Kidney capillary endothelial cell (primary cell): ENCODE results near the gene ENAH.

Experiments
- DNase-seq: peaks from one replicate; pipeline ENCODE4 v3.0.0-alpha.2; 2018; ENCODE audit warnings: low spot score

Gene ENAH

GRCh38 chr1:225451340-225451739, 201.6 kb downstream of the ENAH start:
- no peak for DNase-seq

DNA sequence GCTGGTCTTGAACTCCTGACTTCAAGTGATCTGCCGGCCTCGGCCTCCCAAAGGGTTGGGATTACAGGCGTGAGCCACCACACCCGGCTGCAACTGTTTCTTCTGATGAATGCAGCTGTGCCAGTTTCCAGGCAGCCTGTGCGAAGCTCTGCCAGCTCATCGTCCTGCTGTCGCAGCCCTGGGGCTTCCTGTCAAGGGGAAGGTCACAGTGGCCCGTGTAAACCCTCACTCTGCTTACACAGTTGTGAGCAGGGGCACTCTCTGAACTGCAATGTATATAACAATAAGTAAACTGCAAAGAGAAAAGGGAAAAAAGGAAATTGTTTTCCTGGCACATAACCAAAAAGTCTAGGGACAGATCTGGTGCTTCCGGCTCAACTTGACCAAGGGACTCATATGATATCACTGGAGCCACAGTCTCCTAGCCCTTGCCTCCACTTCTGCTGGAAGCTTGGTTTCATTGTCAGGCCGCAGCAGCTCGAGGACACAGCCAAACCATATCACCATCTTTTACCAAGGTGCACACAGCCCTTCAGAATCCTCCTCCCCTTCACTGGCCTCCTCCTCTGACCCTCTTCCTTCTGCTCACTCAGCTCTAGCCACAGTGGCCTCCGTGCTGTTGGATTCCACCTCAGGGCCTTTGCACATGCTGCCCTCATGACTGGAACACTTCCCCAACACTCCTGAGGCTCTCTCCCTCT, 202.3 kb downstream of the ENAH start:
- peak; percentile 53 for DNase-seq

GRCh38 chr1:225449774-225450173, 203.1 kb downstream of the ENAH start:
- DNase-seq = no peak

- DNase-seq = no peak
Observed at GRCh38 chr1:225449261-225449660, 203.7 kb downstream of the ENAH start.

- no peak for DNase-seq
Observed at GRCh38 chr1:225448146-225448805, 204.6 kb downstream of the ENAH start.

- no peak for DNase-seq
Observed at GRCh38 chr1:225447650-225448089, 205.3 kb downstream of the ENAH start.

DNA sequence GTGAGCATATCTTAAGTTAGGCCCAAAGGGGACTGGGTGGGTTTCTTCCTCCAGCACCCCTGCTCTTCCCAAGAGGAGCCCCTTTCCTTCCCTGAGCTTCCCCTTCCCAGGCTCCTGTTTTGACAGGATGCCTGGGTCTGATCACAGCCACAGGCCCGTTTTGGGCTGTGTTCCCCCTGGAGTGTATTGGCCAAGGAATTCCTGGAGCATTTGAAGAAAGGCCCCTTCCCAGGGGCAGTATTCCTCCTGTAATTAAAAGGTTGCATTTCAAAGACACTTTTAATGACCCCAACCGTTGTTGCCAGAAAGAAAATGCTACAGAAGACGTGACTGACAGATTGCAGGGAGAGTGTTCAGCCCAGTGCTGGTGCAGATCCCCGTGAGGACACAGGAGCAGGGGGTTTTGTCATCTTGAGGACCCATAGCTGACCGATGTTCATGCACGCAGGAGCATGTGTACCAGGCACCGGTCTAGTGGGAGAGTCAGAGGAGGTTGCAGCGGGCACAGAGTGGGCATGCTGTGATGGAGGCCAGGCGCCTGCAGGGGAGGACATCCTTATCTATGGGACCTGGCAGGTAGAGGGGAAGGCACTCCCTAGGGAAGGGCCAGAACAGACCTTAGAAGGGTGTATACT, 205.8 kb downstream of the ENAH start:
- DNase-seq = no peak

DNA sequence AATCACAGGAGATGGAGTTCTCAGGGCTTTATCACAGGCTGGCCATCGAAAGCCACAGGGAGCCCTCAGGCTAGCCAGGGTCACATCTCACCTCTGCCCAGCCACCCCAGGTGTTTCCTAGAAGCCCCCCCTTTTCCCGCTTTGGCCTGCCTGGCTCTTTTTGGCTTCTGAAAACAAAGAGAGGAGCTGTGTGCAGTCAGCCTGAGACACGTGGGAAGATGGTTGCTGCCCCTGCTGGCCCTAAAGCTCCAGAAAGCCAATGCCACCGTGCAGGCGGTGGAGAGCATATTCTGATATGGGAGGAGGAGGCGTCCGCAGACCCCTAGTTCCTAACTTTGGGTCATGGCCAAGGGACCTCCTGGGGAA, 206.3 kb downstream of the ENAH start:
- no peak for DNase-seq

- DNase-seq = no peak
Observed at GRCh38 chr1:225445639-225446594, 207.0 kb downstream of the ENAH start.

- no peak for DNase-seq
Observed at GRCh38 chr1:225442123-225442505, 210.8 kb downstream of the ENAH start.

GRCh38 chr1:225441314-225442122, 211.4 kb downstream of the ENAH start:
- DNase-seq = no peak

- no peak for DNase-seq
Observed at GRCh38 chr1:225440380-225441221, 212.3 kb downstream of the ENAH start.

GRCh38 chr1:225437710-225438437, 215.0 kb downstream of the ENAH start:
- peak; percentile 42 for DNase-seq
